Lower leg skin (tissue), 3 donors: Measurements from ENCODE around the gene ATG7.

Experiments
- CTCF ChIP-seq, 3 donors: fragments of 450-650 bp; IDR thresholded peaks; one replicate each; pipeline ENCODE4 v1.5.1; 2016; ENCODE audit warnings: antibody characterized with exemption in 3 of 3, mild to moderate bottlenecking in 3 of 3, moderate library complexity in 2 of 3
- POLR2A ChIP-seq, 2 donors: fragments of 450-650 bp; IDR thresholded peaks; one replicate each; pipeline ENCODE4 v1.6.1; 2016 to 2017; ENCODE audit warnings: antibody characterized with exemption in 2 of 2, mild to moderate bottlenecking in 1 of 2, moderate library complexity in 1 of 2

- TF ChIP-seq CTCF (IDR thresholded peaks at IDR 0.05), result no peak
- TF ChIP-seq POLR2A (IDR thresholded peaks at IDR 0.05), result no peak
Observed at GRCh38 chr3:11596387-11596786, 324.2 kb downstream of the ATG7 start.
